ENCODE measurements around the gene ODAD4. TPM values are rescaled to one million over a fixed set of nuclear protein-coding genes. Genes with fewer than 3 reads are reported as not detected.

Gene ODAD4
- total RNA-seq, 1 experiment from 2014 or later, result 0.98 TPM

DNA sequence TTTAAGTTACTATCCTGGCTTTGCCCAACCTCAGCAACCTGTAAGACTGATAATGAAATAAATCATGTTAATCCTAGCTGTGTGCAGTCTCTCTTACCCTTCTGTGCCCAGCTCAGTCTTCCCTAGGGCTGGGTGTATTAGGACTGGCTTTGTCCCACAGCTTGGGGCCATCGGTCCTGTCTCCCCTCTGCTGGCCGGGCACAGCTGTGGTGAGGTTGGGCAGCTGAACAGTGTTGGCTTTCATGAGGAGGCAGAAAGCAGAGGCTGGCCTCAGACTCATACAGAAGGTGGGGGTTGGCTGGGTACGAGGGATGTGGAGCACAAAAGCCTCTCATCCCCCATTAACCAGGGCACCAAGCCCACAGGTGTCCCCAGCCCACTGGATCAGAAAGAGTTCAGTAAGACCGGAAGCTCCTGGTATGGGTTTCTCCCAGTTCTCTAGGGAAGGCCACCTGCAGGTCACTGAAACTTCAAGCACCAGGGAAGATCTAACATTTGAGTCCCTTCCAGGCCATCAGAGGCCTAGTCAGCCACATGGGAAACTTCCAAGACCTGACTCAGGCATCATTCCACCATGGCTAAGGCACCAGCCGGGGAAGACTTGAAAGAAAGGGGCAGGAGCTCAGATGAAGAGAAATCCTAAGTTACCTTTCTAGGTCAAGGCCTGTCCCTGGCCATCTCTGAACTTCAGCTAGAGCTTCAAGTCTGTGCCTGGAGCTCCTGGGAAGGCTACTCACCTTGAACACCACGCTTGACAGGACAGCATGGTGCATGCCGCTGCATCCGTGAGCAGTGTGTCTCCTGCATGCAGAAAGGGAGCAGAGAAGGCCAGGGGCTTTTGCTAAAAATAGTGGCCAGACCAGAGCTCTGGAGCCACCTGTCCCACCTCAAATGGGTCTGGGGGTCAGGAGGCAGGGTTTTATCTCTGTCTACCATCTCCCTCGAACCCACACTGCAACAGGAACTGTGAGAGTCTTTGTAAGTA lies 45.0 kb downstream of the ODAD4 start:
- no peaks in the 10 kb centered on the region for H4K20me1 ChIP-seq (ENCODE audit: insufficient read depth)
- peaks cover 5% of the 10 kb centered on the region; the same call in 1 of the 2 replicates for H3K79me2 ChIP-seq (ENCODE audit: insufficient read depth, low read length)
- no peak for TF ChIP-seq ZFX (IDR thresholded peaks at IDR 0.05)
- TF ChIP-seq SP1 (IDR thresholded peaks at IDR 0.05; ENCODE audit: low read depth), result no peak
- no peak for TF ChIP-seq POLR2A (IDR thresholded peaks at IDR 0.05; ENCODE audit: borderline replicate concordance, extremely low read depth, insufficient read depth, insufficient read length)
- TF ChIP-seq CEBPB (IDR thresholded peaks at IDR 0.05; ENCODE audit: low read depth), result no peak
- no peak; the same call in 1 of the 2 replicates for TF ChIP-seq POLR2AphosphoS5 (IDR thresholded peaks at IDR 0.05; ENCODE audit: low read depth, low read length)
- no peak for TF ChIP-seq YY1 (IDR thresholded peaks at IDR 0.05; ENCODE audit: extremely low read depth, insufficient replicate concordance, low read depth, low read length)
- TF ChIP-seq JUND (IDR thresholded peaks at IDR 0.05), result no peak
- TF ChIP-seq ELF1 (IDR thresholded peaks at IDR 0.05; ENCODE audit: borderline replicate concordance, low read depth), result no peak
- TF ChIP-seq, protein P1, sequence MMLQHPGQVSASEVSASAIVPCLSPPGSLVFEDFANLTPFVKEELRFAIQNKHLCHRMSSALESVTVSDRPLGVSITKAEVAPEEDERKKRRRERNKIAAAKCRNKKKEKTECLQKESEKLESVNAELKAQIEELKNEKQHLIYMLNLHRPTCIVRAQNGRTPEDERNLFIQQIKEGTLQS (IDR thresholded peaks at IDR 0.05), result no peak
- no peak for TF ChIP-seq TCF7L2 (IDR thresholded peaks at IDR 0.05; ENCODE audit: borderline replicate concordance, extremely low read depth, insufficient read depth, insufficient read length)
- no peak for TF ChIP-seq FOSL1 (IDR thresholded peaks at IDR 0.05; ENCODE audit: low read depth)
- TF ChIP-seq EGR1 (IDR thresholded peaks at IDR 0.05; ENCODE audit: low read depth), result no peak
- TF ChIP-seq CBX3 (IDR thresholded peaks at IDR 0.05; ENCODE audit: low read depth), result no peak
- TF ChIP-seq, protein P2, sequence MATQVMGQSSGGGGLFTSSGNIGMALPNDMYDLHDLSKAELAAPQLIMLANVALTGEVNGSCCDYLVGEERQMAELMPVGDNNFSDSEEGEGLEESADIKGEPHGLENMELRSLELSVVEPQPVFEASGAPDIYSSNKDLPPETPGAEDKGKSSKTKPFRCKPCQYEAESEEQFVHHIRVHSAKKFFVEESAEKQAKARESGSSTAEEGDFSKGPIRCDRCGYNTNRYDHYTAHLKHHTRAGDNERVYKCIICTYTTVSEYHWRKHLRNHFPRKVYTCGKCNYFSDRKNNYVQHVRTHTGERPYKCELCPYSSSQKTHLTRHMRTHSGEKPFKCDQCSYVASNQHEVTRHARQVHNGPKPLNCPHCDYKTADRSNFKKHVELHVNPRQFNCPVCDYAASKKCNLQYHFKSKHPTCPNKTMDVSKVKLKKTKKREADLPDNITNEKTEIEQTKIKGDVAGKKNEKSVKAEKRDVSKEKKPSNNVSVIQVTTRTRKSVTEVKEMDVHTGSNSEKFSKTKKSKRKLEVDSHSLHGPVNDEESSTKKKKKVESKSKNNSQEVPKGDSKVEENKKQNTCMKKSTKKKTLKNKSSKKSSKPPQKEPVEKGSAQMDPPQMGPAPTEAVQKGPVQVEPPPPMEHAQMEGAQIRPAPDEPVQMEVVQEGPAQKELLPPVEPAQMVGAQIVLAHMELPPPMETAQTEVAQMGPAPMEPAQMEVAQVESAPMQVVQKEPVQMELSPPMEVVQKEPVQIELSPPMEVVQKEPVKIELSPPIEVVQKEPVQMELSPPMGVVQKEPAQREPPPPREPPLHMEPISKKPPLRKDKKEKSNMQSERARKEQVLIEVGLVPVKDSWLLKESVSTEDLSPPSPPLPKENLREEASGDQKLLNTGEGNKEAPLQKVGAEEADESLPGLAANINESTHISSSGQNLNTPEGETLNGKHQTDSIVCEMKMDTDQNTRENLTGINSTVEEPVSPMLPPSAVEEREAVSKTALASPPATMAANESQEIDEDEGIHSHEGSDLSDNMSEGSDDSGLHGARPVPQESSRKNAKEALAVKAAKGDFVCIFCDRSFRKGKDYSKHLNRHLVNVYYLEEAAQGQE (IDR thresholded peaks at IDR 0.05; ENCODE audit: low read depth), result no peak
- TF ChIP-seq, protein P3, sequence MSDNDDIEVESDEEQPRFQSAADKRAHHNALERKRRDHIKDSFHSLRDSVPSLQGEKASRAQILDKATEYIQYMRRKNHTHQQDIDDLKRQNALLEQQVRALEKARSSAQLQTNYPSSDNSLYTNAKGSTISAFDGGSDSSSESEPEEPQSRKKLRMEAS (IDR thresholded peaks at IDR 0.05), result no peak
- TF ChIP-seq, protein P4, sequence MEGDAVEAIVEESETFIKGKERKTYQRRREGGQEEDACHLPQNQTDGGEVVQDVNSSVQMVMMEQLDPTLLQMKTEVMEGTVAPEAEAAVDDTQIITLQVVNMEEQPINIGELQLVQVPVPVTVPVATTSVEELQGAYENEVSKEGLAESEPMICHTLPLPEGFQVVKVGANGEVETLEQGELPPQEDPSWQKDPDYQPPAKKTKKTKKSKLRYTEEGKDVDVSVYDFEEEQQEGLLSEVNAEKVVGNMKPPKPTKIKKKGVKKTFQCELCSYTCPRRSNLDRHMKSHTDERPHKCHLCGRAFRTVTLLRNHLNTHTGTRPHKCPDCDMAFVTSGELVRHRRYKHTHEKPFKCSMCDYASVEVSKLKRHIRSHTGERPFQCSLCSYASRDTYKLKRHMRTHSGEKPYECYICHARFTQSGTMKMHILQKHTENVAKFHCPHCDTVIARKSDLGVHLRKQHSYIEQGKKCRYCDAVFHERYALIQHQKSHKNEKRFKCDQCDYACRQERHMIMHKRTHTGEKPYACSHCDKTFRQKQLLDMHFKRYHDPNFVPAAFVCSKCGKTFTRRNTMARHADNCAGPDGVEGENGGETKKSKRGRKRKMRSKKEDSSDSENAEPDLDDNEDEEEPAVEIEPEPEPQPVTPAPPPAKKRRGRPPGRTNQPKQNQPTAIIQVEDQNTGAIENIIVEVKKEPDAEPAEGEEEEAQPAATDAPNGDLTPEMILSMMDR (IDR thresholded peaks at IDR 0.05 in 2 of 3, conservative IDR thresholded peaks at IDR 0.05 in 1 of 3; ENCODE audit: borderline replicate concordance in 1 of 3, insufficient read depth in 1 of 3, low read depth in 2 of 3, low read length in 2 of 3), result no peak
- TF ChIP-seq EZH2phosphoT487 (IDR thresholded peaks at IDR 0.05; ENCODE audit: borderline replicate concordance), result no peak
- no peak for TF ChIP-seq SIN3A (IDR thresholded peaks at IDR 0.05; ENCODE audit: low read depth)
- TF ChIP-seq ZNF274 (IDR thresholded peaks at IDR 0.05; ENCODE audit: low read depth, low read length), result no peak
- no peak for TF ChIP-seq RAD21 (IDR thresholded peaks at IDR 0.05; ENCODE audit: low read depth)
- intact Hi-C loops (cut with micrococcal nuclease), result no loop called here
- H3K27ac ChIP-seq (ENCODE audit: low read depth, low read length), result no peak overlapping the region
- 0 out of 4 replicates have a peak, but pooled peaks cover 0 to 2% of the 10 kb centered on the region in 2 experiments for H3K4me1 ChIP-seq (ENCODE audit: control insufficient read depth in 1 of 2, insufficient read depth in 2 of 2, low read length in 2 of 2)
- no peak overlapping the region for H3K4me2 ChIP-seq (ENCODE audit: low read length)
- DNase-seq (ENCODE audit: low read depth, low spot score), result no peak
- no peaks in the 10 kb centered on the region for H3K27me3 ChIP-seq (ENCODE audit: insufficient read depth, low read length)
- POLR2A ChIA-PET, result no interaction called here
- no peak overlapping the region for H2AFZ ChIP-seq (ENCODE audit: low read depth, low read length, poor library complexity, severe bottlenecking)
- BruUV-seq (replicated peaks), result no TSS peak
- peaks cover 44 to 45% of the 10 kb centered on the region in 2 experiments; a peak in 3 of 4 replicates for H3K36me3 ChIP-seq (ENCODE audit: control insufficient read depth in 1 of 2, insufficient read depth in 2 of 2, low read length in 2 of 2)
- H3K4me3 ChIP-seq (replicated peaks in 1 of 2; ENCODE audit: low read depth in 1 of 2, low read length in 2 of 2), result no peak overlapping the region
- no peaks in the 10 kb centered on the region for H3K9me3 ChIP-seq (ENCODE audit: control insufficient read depth in 1 of 2, insufficient read depth in 1 of 2, low read depth in 1 of 2, low read length in 2 of 2)
- no peaks in the 10 kb centered on the region for H3K9me2 ChIP-seq (ENCODE audit: insufficient read depth)
- CTCF ChIA-PET, result no interaction called here
- H3K9ac ChIP-seq (ENCODE audit: low read length), result no peak overlapping the region
- no peak for ATAC-seq
- RAD21 ChIA-PET (ENCODE audit: low non-redundant PET in 1 of 2, low total read pairs in 2 of 2, uncharacterized antibody in 2 of 2, unreplicated experiment in 2 of 2), result no interaction called here
